PC-9 (cell line): ENCODE data around the gene PAK6.

Experiments
- EZH2 ChIP-seq: fragments of 200-600 bp; sonication (generic); IDR thresholded peaks from 2 replicates; pipeline ENCODE4 v1.8.0; 2017; ENCODE audit warnings: antibody characterized with exemption, low read depth
- TF ChIP-seq, protein P1 (sequence below): fragments of 200-600 bp; sonication (generic); conservative IDR thresholded peaks from 2 replicates; pipeline ENCODE4 v1.6.1; 2017; ENCODE audit warnings: mixed run types, antibody characterized with exemption, mild to moderate bottlenecking, moderate library complexity

DNA sequence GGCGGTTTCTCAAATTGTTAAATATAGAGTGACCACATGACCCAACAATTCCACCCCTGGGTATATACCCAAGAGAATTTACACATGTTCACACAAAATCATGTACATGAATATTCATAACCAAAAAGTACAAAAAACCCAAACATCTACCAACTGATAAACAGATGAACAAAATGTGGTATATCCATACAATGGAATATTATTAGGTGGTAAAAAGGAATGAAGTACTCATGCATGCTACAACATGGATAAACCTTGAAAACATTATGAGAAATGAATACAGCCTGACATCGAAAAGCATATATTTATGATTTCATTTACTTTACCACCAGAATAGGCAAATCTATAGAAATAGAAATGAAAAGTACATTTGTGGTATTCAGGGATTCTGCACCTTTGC lies 61.5 kb downstream of the PAK6 start:
- TF ChIP-seq, protein P1, sequence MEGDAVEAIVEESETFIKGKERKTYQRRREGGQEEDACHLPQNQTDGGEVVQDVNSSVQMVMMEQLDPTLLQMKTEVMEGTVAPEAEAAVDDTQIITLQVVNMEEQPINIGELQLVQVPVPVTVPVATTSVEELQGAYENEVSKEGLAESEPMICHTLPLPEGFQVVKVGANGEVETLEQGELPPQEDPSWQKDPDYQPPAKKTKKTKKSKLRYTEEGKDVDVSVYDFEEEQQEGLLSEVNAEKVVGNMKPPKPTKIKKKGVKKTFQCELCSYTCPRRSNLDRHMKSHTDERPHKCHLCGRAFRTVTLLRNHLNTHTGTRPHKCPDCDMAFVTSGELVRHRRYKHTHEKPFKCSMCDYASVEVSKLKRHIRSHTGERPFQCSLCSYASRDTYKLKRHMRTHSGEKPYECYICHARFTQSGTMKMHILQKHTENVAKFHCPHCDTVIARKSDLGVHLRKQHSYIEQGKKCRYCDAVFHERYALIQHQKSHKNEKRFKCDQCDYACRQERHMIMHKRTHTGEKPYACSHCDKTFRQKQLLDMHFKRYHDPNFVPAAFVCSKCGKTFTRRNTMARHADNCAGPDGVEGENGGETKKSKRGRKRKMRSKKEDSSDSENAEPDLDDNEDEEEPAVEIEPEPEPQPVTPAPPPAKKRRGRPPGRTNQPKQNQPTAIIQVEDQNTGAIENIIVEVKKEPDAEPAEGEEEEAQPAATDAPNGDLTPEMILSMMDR: no peak
- TF ChIP-seq EZH2: no peak
